OCI-LY1 (cell line): ENCODE data around the gene JAK1.

ENCODE experiments used
- EZH2 ChIP-seq: fragments of 200-600 bp; sonication (generic), shearing (Covaris generic); IDR thresholded peaks from 2 replicates; pipeline ENCODE4 v1.8.0; 2017; ENCODE audit warnings: borderline replicate concordance, mixed run types, mild to moderate bottlenecking, antibody characterized with exemption, low read length, moderate library complexity, mixed read lengths
- TF ChIP-seq, protein P1 (sequence below): fragments of 200-600 bp; sonication (generic), shearing (Covaris generic); IDR thresholded peaks from 2 replicates; pipeline ENCODE4 v1.5.1; 2017; ENCODE audit warnings: mild to moderate bottlenecking, antibody characterized with exemption, low read length, moderate library complexity, mixed read lengths

DNA sequence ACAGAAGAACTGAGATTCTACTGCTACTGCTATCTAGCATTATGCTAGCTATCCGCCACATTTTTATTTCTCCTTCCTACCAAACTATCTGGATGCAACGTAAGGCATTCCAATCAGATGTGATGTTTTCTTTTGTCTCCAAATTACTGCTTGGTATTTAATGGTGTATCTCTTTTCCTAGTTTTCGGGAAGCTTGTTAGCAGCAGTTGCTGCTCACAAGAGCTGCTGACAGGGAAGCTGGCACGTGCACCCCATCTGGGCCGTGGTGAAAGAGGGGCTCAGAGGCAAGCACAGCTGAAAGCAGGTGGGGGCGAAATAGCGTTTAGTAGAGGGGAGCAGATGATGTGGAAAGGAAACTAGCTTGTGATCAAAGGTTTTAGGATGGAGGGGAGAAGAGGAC lies 57.3 kb downstream of the JAK1 start:
- TF ChIP-seq, protein P1, sequence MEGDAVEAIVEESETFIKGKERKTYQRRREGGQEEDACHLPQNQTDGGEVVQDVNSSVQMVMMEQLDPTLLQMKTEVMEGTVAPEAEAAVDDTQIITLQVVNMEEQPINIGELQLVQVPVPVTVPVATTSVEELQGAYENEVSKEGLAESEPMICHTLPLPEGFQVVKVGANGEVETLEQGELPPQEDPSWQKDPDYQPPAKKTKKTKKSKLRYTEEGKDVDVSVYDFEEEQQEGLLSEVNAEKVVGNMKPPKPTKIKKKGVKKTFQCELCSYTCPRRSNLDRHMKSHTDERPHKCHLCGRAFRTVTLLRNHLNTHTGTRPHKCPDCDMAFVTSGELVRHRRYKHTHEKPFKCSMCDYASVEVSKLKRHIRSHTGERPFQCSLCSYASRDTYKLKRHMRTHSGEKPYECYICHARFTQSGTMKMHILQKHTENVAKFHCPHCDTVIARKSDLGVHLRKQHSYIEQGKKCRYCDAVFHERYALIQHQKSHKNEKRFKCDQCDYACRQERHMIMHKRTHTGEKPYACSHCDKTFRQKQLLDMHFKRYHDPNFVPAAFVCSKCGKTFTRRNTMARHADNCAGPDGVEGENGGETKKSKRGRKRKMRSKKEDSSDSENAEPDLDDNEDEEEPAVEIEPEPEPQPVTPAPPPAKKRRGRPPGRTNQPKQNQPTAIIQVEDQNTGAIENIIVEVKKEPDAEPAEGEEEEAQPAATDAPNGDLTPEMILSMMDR: no peak
- TF ChIP-seq EZH2: no peak
